Naive B cell (primary cell): ENCODE measurements around the gene LRSAM1. TPM values are rescaled to one million over a fixed set of nuclear protein-coding genes. Genes with fewer than 3 reads are reported as not detected.

Experiments
- ATAC-seq, 2 donors: fragments of 150-1000 bp; cut with Tn5 transposase; 2 replicates each; pipeline ENCODE4 v1.10.0; 2021; ENCODE audit warnings: low read depth in 2 of 2, mild to moderate bottlenecking in 2 of 2, moderate library complexity in 2 of 2
- DNase-seq: peaks from one replicate; pipeline ENCODE4 v3.0.0; 2022
- H3K27ac Mint-ChIP-seq, 6 donors: one replicate each; pipeline ENCODE4 v1.8.0; 2020 to 2022; ENCODE audit warnings: mild to moderate bottlenecking in 6 of 6, mixed read lengths in 6 of 6, moderate library complexity in 5 of 6, inconsistent platforms in 2 of 6
- H3K27me3 Mint-ChIP-seq, 3 donors: one replicate each; pipeline ENCODE4 v1.8.0; 2021 to 2022; ENCODE audit warnings: mixed read lengths in 3 of 3, mild to moderate bottlenecking in 1 of 3
- H3K36me3 Mint-ChIP-seq, 2 donors: one replicate each; pipeline ENCODE4 v1.8.0; 2020 to 2022; ENCODE audit warnings: mixed read lengths in 2 of 2, inconsistent platforms in 1 of 2, mild to moderate bottlenecking in 1 of 2
- H3K4me1 Mint-ChIP-seq, 3 donors: one replicate each; pipeline ENCODE4 v1.8.0; 2020 to 2022; ENCODE audit warnings: mixed read lengths in 3 of 3, inconsistent platforms in 1 of 3, mild to moderate bottlenecking in 1 of 3, moderate library complexity in 1 of 3
- H3K4me3 Mint-ChIP-seq, 8 donors: one replicate each; pipeline ENCODE4 v1.8.0; 2020 to 2022; ENCODE audit warnings: mild to moderate bottlenecking in 8 of 8, mixed read lengths in 8 of 8, moderate library complexity in 8 of 8, inconsistent platforms in 2 of 8
- H3K9me3 Mint-ChIP-seq, 7 donors: one replicate each; pipeline ENCODE4 v1.8.0; 2020 to 2022; ENCODE audit warnings: mixed read lengths in 7 of 7, mild to moderate bottlenecking in 5 of 7, inconsistent platforms in 2 of 7, moderate library complexity in 1 of 7
- polyA plus RNA-seq, 6 donors: library from polyadenylated mRNA; unstranded; fragments of 300-500 nt; fragmentation: Illumina TruSeq; gene quantifications; one replicate each; pipeline ENCODE4 v1.2.3, GENCODE V29; 2021; ENCODE audit warnings: low read depth in 6 of 6

Gene LRSAM1
- polyA plus RNA-seq, 6 donors from 2014 or later, result 4.9 to 9.2 (median 7.0) TPM

GRCh38 chr9:127482662-127483061, 31.4 kb downstream of the LRSAM1 start:
- no peak overlapping the region for H3K27ac Mint-ChIP-seq
- peaks cover 15 to 16% of the 10 kb centered on the region in 2 donors for H3K36me3 Mint-ChIP-seq
- DNase-seq (no peak), ATAC-seq (no peak)
- no peaks in the 10 kb centered on the region for H3K4me1 Mint-ChIP-seq
- no peaks in the 10 kb centered on the region for H3K27me3 Mint-ChIP-seq
- H3K9me3 Mint-ChIP-seq, result no peaks in the 10 kb centered on the region
- H3K4me3 Mint-ChIP-seq, result no peak overlapping the region

GRCh38 chr9:127485995-127486394, 34.7 kb downstream of the LRSAM1 start:
- no peak for ATAC-seq
- peak overlapping the region in 1 of 6 donors; percentile 57 for H3K27ac Mint-ChIP-seq
- peaks cover 15 to 31% of the 10 kb centered on the region in 2 donors for H3K36me3 Mint-ChIP-seq
- H3K4me1 Mint-ChIP-seq, result no peaks in the 10 kb centered on the region
- no peaks in the 10 kb centered on the region for H3K9me3 Mint-ChIP-seq
- no peak for DNase-seq
- no peaks in the 10 kb centered on the region for H3K27me3 Mint-ChIP-seq
- no peak overlapping the region for H3K4me3 Mint-ChIP-seq

GRCh38 chr9:127488946-127489345, 37.6 kb downstream of the LRSAM1 start:
- no peak overlapping the region for H3K4me3 Mint-ChIP-seq
- peak overlapping the region in 1 of 6 donors; percentile 21 for H3K27ac Mint-ChIP-seq
- H3K36me3 Mint-ChIP-seq, result peaks cover 9 to 27% of the 10 kb centered on the region in 2 donors
- no peaks in the 10 kb centered on the region for H3K9me3 Mint-ChIP-seq
- DNase-seq (no peak), ATAC-seq (no peak)
- no peaks in the 10 kb centered on the region for H3K27me3 Mint-ChIP-seq
- H3K4me1 Mint-ChIP-seq, result no peaks in the 10 kb centered on the region

- no peaks in the 10 kb centered on the region for H3K27me3 Mint-ChIP-seq
- H3K4me3 Mint-ChIP-seq, result no peak overlapping the region
- no peaks in the 10 kb centered on the region for H3K9me3 Mint-ChIP-seq
- DNase-seq (no peak), ATAC-seq (no peak)
- H3K4me1 Mint-ChIP-seq, result no peaks in the 10 kb centered on the region
- H3K36me3 Mint-ChIP-seq, result peaks cover 9 to 27% of the 10 kb centered on the region in 2 donors
- H3K27ac Mint-ChIP-seq, result peak overlapping the region in 2 of 6 donors; percentile 6 to 21
Measured at GRCh38 chr9:127489471-127490115, 38.3 kb downstream of the LRSAM1 start.

- H3K9me3 Mint-ChIP-seq, result no peaks in the 10 kb centered on the region
- H3K27ac Mint-ChIP-seq, result peak overlapping the region in 1 of 6 donors; percentile 42
- H3K4me1 Mint-ChIP-seq, result no peaks in the 10 kb centered on the region
- H3K27me3 Mint-ChIP-seq, result no peaks in the 10 kb centered on the region
- no peak for DNase-seq
- no peak overlapping the region for H3K4me3 Mint-ChIP-seq
- H3K36me3 Mint-ChIP-seq, result peaks cover 9 to 28% of the 10 kb centered on the region in 2 donors
- no peak for ATAC-seq
Measured at GRCh38 chr9:127490535-127491230, 39.4 kb downstream of the LRSAM1 start.

- Mint-ChIP-seq H3K36me3 (peaks cover 7 to 28% of the 10 kb centered on the region in 2 donors), H3K27ac (no peak overlapping the region), H3K27me3 (no peaks in the 10 kb centered on the region)
Measured at GRCh38 chr9:127491516-127491915, 40.2 kb downstream of the LRSAM1 start.

GRCh38 chr9:127492616-127493015, 41.3 kb downstream of the LRSAM1 start:
- H3K36me3 Mint-ChIP-seq, result peaks cover 5 to 26% of the 10 kb centered on the region in 2 donors
- H3K27me3 Mint-ChIP-seq, result no peaks in the 10 kb centered on the region
- H3K4me1 Mint-ChIP-seq, result no peaks in the 10 kb centered on the region
- no peak overlapping the region for H3K27ac Mint-ChIP-seq
- no peaks in the 10 kb centered on the region for H3K9me3 Mint-ChIP-seq
- H3K4me3 Mint-ChIP-seq, result no peak overlapping the region
- ATAC-seq (no peak), DNase-seq (no peak)

More at GRCh38 chr9:127491516-127491915, 40.2 kb downstream of the LRSAM1 start:
- H3K4me1 Mint-ChIP-seq, result no peaks in the 10 kb centered on the region
- no peak overlapping the region for H3K4me3 Mint-ChIP-seq
- DNase-seq (no peak), ATAC-seq (no peak)
- H3K9me3 Mint-ChIP-seq, result no peaks in the 10 kb centered on the region

GRCh38 chr9:127493592-127494303, 42.4 kb downstream of the LRSAM1 start:
- DNase-seq (no peak), ATAC-seq (no peak)
- no peaks in the 10 kb centered on the region for H3K9me3 Mint-ChIP-seq
- peak overlapping the region in 1 of 6 donors; percentile 33 for H3K27ac Mint-ChIP-seq
- H3K4me1 Mint-ChIP-seq, result no peaks in the 10 kb centered on the region
- no peaks in the 10 kb centered on the region for H3K27me3 Mint-ChIP-seq
- peaks cover 5 to 22% of the 10 kb centered on the region in 2 donors for H3K36me3 Mint-ChIP-seq
- no peak overlapping the region for H3K4me3 Mint-ChIP-seq

GRCh38 chr9:127494304-127494702, 43.0 kb downstream of the LRSAM1 start:
- H3K9me3 Mint-ChIP-seq, result no peaks in the 10 kb centered on the region
- no peaks in the 10 kb centered on the region for H3K4me1 Mint-ChIP-seq
- peaks cover 5 to 18% of the 10 kb centered on the region in 2 donors for H3K36me3 Mint-ChIP-seq
- H3K4me3 Mint-ChIP-seq, result no peak overlapping the region
- H3K27me3 Mint-ChIP-seq, result no peaks in the 10 kb centered on the region
- DNase-seq (no peak), ATAC-seq (no peak)
- H3K27ac Mint-ChIP-seq, result no peak overlapping the region

GRCh38 chr9:127495884-127496555, 44.7 kb downstream of the LRSAM1 start:
- Mint-ChIP-seq H3K4me3 (no peak overlapping the region), H3K27ac (peak overlapping the region in 2 of 6 donors; percentile 22 to 41), H3K4me1 (no peaks in the 10 kb centered on the region), H3K36me3 (peaks cover 0 to 10% of the 10 kb centered on the region in 2 donors), H3K27me3 (no peaks in the 10 kb centered on the region), H3K9me3 (no peaks in the 10 kb centered on the region)
- ATAC-seq, result no peak
- no peak for DNase-seq

- Mint-ChIP-seq H3K4me1 (no peaks in the 10 kb centered on the region), H3K9me3 (no peaks in the 10 kb centered on the region), H3K27me3 (no peaks in the 10 kb centered on the region), H3K4me3 (no peak overlapping the region), H3K27ac (no peak overlapping the region), H3K36me3 (peaks cover 0 to 10% of the 10 kb centered on the region in 2 donors)
- ATAC-seq (no peak), DNase-seq (no peak)
Measured at GRCh38 chr9:127496974-127497373, 45.7 kb downstream of the LRSAM1 start.

GRCh38 chr9:127497656-127498290, 46.5 kb downstream of the LRSAM1 start:
- Mint-ChIP-seq H3K4me1 (no peaks in the 10 kb centered on the region), H3K36me3 (peaks cover 0 to 10% of the 10 kb centered on the region in 2 donors), H3K4me3 (no peak overlapping the region), H3K9me3 (no peaks in the 10 kb centered on the region), H3K27ac (peak overlapping the region in 1 of 6 donors; percentile 67), H3K27me3 (no peaks in the 10 kb centered on the region)
- no peak for DNase-seq
- no peak for ATAC-seq

GRCh38 chr9:127498298-127498697, 47.0 kb downstream of the LRSAM1 start:
- Mint-ChIP-seq H3K27ac (no peak overlapping the region), H3K36me3 (peaks cover 0 to 10% of the 10 kb centered on the region in 2 donors), H3K9me3 (no peaks in the 10 kb centered on the region), H3K4me3 (no peak overlapping the region), H3K4me1 (no peaks in the 10 kb centered on the region), H3K27me3 (no peaks in the 10 kb centered on the region)
- DNase-seq (no peak), ATAC-seq (no peak)
